GM12874 (cell line): ENCODE results near the gene COL20A1.

Experiments
- CTCF ChIP-seq: IDR thresholded peaks from 2 replicates; pipeline ENCODE4 v1.5.1; 2011; ENCODE audit warnings: low read depth, mild to moderate bottlenecking, control low read depth, low read length, moderate library complexity; ENCODE audit not compliant: insufficient read depth

The COL20A1 gene

DNA sequence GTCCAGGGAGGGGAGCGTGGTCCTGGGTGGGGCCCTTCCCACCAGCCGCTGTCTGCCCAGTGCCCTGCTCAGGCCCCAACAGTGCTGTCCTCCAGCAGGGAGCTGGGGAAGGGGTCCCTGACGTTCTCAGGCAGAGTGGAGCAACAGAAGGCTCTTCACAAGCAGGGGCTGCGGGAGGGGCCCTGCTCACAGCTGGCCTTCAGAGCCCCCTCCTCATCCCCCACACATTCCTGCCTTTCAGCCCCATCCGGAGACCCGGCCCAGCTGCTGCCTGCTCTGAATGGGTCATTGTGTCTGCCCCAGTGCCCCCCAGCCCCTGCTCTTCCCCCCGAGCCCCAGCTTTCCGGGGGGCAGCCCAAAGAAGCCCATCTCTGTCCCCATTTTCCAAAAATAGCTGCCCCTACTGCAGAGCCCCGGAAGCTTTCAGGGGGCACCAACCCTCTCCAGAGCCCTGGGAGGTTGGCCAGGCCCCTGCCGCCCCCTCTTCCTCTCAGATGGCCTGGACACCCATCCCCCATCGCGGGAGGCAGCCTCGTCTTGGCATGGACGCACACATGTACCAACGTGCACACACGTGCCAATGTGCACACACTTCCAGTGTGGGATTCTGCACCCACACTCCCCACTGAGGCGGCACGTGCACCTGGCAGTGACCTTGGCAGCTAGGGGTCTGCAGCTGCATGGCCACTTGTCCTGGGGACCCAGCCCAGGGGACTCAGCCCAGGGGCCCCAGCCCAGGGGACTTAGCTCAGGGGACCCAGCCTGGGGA, 3.7 kb downstream of the COL20A1 start:
- TF ChIP-seq CTCF = no peak

DNA sequence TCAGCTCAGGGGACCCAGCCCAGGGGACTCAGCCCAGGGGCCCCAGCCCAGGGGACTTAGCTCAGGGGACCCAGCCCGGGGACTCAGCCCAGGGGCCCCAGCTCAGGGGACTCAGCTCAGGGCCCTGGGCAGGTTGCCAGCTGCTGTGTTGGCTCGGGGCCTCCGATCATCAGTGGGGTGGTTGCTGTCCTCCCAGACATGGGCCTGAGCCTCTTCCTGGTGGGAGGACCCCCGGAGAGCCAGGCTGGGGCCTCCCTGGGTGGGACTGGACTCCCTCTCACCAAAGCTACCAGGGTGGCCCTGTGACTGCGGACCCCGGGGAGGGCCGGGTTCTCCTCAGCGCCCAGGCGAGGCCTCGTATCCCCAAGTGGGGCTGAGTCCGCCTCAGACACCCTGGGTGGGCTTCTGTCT, 4.4 kb downstream of the COL20A1 start:
- TF ChIP-seq CTCF = no peak

DNA sequence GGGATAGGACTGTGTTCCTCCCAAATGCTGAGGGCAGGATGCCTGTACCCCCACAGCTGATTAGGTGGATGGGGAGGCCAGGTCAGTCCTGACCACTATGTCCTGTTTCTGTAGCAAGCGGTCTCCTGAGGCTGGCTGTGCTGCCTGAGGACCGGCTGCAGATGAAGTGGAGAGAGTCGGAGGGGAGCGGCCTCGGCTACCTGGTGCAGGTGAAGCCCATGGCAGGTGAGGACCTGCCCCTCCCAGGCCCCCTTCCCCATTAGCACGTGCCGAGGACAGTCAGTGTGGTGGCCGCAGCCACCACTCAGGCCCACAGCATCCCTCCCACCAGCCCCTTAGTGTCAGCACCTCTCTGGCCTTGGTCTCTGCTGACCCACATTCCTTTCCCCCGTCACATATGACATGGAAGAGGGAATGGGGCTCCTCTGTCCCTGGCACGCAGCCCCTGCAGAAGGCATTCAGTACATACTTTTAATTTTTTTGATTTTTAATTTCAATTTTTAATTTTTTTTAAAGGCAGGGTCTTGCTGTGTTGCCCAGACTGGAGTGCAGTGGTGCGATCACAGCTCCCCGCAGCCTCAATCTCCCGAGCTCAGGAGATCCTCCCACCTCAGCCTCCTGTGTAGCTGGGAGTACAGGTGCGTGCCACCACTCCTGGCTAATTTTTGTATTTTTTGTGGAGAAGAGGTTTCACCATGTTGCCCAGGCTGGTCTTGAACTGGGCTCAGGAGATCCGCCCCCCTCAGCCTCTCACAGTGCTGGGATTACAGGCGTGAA, 5.0 kb downstream of the COL20A1 start:
- no peak for TF ChIP-seq CTCF

- TF ChIP-seq CTCF = no peak
These were observed 5.8 kb downstream of the COL20A1 start for GRCh38 chr20:63298731-63299312.

DNA sequence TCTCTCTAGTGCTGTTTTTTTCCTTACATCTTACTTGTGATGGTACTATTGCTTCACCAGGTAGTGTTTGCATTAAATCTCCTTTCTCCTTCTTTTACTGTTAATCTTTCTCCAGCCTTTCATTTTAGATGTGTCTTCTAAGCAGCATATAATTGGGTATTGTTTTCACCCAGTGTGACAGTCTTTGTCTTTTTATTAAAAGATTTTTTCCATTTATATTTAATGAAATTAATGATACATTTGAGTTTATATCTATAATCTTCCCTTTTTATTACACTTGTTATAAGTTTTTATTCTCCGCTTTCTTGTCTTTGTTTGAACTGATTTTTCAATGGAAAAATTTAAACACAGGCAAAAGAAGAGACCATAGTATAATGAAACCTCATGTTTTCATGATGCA, 8.7 kb downstream of the COL20A1 start:
- TF ChIP-seq CTCF = no peak

DNA sequence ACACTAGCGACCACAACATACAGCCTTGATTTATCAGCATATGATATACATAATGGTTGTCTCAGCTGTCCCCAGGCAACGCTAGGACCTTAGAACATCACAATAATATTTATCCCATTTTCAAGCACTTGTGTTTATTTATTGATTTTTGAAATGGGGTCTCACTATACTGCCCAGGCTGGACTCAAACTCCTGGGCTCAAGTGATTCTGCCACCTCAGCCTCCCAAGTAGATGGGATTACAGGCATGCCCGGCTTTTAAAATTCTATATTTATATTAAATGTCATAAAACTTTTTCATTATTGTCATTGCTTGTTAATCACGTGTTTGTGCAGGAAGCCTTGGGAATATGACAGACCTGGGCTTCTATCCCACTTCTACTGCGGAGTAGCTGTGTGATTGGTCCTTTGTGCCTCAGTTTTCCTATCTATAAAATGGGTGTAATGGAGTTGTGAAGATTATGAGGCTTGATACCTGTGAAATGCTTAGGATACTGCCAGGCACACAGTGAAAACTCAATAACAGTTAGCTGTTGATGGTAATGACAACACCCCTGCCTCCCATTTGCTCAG, 10.2 kb downstream of the COL20A1 start:
- TF ChIP-seq CTCF = no peak

DNA sequence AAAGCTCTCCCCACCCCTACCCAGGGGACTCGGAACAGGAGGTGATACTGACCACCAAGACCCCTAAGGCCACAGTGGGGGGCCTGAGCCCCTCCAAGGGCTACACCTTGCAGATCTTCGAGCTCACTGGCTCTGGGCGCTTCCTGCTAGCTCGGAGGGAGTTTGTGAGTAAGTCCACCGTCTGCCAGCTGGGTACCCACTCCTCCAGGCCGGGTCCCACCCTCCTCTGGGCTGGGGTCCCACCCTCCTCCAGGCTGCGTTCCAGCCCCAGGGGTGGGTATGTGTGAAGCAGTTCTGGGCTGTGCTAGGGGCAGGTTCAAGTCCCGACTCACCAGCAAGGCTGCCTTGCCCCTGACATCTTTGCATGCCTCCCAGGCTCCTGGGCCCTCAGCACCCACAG, 12.4 kb downstream of the COL20A1 start:
- TF ChIP-seq CTCF = no peak
